Measurements from ENCODE around the gene ABTB2. TPM values are rescaled to one million over a fixed set of nuclear protein-coding genes. Genes with fewer than 3 reads are reported as not detected.

Gene ABTB2
- total RNA-seq, 1 donor from 2014 or later, result 0.89 TPM

DNA sequence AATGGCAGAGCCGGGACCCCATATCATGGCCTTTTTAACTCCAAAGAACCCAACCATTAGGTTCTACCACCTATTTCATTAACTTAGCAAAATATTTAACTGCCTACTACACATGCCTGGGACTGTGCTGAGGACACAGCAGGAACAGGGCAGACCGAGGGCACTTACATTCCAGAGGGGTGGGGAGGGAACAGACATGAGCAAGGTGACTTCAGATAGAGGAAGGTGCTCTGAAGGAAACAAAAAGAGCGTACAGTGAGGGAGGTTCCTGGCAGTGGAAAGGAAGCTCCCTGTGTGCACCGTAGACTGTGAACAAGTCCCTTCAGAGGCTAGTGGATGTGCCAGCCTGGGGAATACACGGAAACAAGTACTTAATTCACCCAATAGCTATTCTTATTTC is 169.6 kb downstream of the ABTB2 start:
- Mint-ChIP-seq H3K4me1 (ENCODE audit: unreplicated experiment) (peaks cover 19% of the 10 kb centered on the region), H3K9me3 (ENCODE audit: unreplicated experiment) (no peaks in the 10 kb centered on the region), H3K27ac (ENCODE audit: unreplicated experiment) (no peak overlapping the region), H3K27me3 (ENCODE audit: unreplicated experiment) (peaks cover 2% of the 10 kb centered on the region), H3K4me3 (ENCODE audit: unreplicated experiment) (no peak overlapping the region), H3K36me3 (ENCODE audit: unreplicated experiment) (no peaks in the 10 kb centered on the region)
- DNase-seq (ENCODE audit: extremely low spot score, unreplicated experiment), result no peak
- TF ChIP-seq, protein P1, sequence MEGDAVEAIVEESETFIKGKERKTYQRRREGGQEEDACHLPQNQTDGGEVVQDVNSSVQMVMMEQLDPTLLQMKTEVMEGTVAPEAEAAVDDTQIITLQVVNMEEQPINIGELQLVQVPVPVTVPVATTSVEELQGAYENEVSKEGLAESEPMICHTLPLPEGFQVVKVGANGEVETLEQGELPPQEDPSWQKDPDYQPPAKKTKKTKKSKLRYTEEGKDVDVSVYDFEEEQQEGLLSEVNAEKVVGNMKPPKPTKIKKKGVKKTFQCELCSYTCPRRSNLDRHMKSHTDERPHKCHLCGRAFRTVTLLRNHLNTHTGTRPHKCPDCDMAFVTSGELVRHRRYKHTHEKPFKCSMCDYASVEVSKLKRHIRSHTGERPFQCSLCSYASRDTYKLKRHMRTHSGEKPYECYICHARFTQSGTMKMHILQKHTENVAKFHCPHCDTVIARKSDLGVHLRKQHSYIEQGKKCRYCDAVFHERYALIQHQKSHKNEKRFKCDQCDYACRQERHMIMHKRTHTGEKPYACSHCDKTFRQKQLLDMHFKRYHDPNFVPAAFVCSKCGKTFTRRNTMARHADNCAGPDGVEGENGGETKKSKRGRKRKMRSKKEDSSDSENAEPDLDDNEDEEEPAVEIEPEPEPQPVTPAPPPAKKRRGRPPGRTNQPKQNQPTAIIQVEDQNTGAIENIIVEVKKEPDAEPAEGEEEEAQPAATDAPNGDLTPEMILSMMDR (IDR thresholded peaks at IDR 0.05), result no peak

DNA sequence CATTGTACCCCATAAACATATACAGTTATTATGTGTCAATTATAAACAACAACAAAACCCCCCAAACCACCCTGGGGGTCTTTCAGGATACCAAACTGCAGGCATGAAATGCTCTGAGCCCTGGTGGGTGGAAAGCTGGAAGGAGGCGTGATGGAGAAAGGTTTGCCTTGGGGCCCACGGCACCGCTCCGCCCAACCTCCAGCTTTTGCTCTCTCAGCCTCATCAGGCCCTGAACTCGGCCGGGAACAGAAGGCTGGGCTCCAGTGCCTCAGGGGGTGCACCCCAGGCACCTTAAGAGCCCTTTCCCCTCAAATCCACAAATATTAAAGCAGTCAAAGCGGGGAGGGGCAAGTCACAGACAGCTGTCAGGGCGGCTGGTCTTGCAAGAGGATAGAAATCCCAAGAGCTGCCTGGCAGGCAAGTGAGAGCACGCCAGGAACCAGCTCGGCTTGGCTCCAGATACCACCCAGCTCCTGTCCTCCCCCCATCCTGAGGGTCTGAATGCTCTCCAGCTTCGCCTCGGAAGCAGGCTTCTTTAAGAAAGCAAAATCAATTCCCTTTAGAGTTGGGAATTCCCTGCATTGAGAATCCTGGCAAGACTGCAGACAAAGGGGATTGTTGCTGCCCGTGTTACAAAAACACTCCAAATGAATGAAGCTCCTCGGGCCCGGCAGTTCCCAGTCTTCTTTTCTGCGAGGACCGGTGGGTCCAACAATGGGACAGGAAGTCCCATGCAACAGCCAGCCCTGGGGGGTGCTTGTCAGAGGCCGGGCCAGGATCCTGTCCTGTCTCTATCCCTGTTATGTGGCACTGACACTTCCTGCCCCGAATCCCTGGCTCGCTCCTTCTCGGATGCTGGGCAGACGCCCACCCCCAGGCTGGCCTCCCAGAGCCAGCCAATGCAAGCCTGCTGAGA is 171.6 kb downstream of the ABTB2 start:
- Mint-ChIP-seq H3K4me1 (ENCODE audit: unreplicated experiment) (peaks cover 13% of the 10 kb centered on the region), H3K36me3 (ENCODE audit: unreplicated experiment) (no peaks in the 10 kb centered on the region), H3K9me3 (ENCODE audit: unreplicated experiment) (no peaks in the 10 kb centered on the region), H3K4me3 (ENCODE audit: unreplicated experiment) (no peak overlapping the region), H3K27me3 (ENCODE audit: unreplicated experiment) (peaks cover 2% of the 10 kb centered on the region), H3K27ac (ENCODE audit: unreplicated experiment) (no peak overlapping the region)
- no peak for DNase-seq (ENCODE audit: extremely low spot score, unreplicated experiment)
- TF ChIP-seq, protein P1 (IDR thresholded peaks at IDR 0.05), result no peak

DNA sequence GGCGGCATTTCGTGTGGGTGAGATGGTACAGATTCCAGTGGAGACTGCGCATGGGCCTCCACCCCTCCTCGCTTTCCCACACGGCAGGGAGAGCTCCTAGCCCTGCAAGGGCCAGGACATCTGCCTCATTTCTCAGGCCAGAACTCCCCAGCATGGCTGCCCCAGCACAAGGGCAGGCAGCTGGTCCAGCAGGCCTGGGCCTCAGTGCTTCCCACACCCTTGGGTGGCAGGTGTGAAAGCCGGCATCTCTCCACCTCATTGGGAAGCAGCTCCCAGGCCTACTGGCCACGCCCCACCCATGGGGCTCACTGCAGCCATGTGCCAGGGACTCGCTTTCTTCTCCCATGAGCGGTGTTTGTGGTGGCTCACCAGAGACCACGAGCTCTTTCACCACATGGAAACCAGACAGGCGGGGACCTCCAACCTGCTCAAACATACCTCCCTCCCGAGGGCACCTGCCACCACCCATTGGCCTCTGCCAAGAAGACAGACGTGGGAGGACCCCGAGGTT is 173.2 kb downstream of the ABTB2 start:
- Mint-ChIP-seq H3K4me3 (ENCODE audit: unreplicated experiment) (no peak overlapping the region), H3K27me3 (ENCODE audit: unreplicated experiment) (peaks cover under 1% of the 10 kb centered on the region), H3K9me3 (ENCODE audit: unreplicated experiment) (no peaks in the 10 kb centered on the region), H3K36me3 (ENCODE audit: unreplicated experiment) (no peaks in the 10 kb centered on the region), H3K4me1 (ENCODE audit: unreplicated experiment) (peaks cover 13% of the 10 kb centered on the region), H3K27ac (ENCODE audit: unreplicated experiment) (no peak overlapping the region)
- no peak for DNase-seq (ENCODE audit: extremely low spot score, unreplicated experiment)
- TF ChIP-seq, protein P1 (IDR thresholded peaks at IDR 0.05), result no peak

DNA sequence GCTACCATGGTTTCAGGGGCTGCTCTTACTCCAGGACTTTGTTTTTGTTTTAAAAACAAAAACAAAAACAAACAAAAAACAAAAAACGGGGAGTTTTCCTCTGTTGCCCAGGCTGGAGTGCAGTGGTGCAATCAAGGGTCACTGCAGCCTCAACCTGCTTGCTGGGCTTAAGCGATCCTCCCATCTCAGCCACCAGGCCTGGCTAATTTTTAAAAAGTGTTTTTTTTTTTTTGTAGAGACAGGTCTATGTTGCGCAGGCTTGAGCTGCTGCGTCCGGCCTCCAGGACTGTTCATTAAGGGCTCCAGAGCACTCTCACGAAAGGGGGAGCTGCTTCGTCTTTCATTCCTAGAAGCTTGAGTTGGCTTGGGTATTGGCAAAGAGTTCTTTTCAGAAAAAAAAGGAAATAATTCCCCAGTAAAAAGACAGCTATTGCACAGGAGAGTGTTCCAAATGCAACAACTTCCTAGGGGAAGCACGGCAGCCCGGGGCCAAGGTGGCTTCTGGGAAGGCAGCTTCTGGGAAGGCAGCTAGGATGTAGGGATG is 173.9 kb downstream of the ABTB2 start:
- Mint-ChIP-seq H3K27me3 (ENCODE audit: unreplicated experiment) (no peaks in the 10 kb centered on the region), H3K27ac (ENCODE audit: unreplicated experiment) (no peak overlapping the region), H3K4me1 (ENCODE audit: unreplicated experiment) (peaks cover 13% of the 10 kb centered on the region), H3K9me3 (ENCODE audit: unreplicated experiment) (no peaks in the 10 kb centered on the region), H3K36me3 (ENCODE audit: unreplicated experiment) (no peaks in the 10 kb centered on the region), H3K4me3 (ENCODE audit: unreplicated experiment) (no peak overlapping the region)
- DNase-seq (ENCODE audit: extremely low spot score, unreplicated experiment), result no peak
- TF ChIP-seq, protein P1 (IDR thresholded peaks at IDR 0.05), result no peak
